IgD-negative memory B cell (primary cell): Measurements from ENCODE around the gene MTMR4. TPM values are rescaled to one million over a fixed set of nuclear protein-coding genes. Genes with fewer than 3 reads are reported as not detected.

Experiments used
- H3K27ac Mint-ChIP-seq, 3 donors: one replicate each; pipeline ENCODE4 v1.8.0; 2020 to 2022; ENCODE audit warnings: mild to moderate bottlenecking in 3 of 3, mixed read lengths in 3 of 3, moderate library complexity in 1 of 3
- H3K27me3 Mint-ChIP-seq: one replicate; pipeline ENCODE4 v1.8.0; 2021; ENCODE audit warnings: mixed read lengths
- H3K36me3 Mint-ChIP-seq: one replicate; pipeline ENCODE4 v1.8.0; 2020; ENCODE audit warnings: mild to moderate bottlenecking, mixed read lengths
- H3K4me1 Mint-ChIP-seq, 3 donors: one replicate each; pipeline ENCODE4 v1.8.0; 2020 to 2022; ENCODE audit warnings: mixed read lengths in 3 of 3, mild to moderate bottlenecking in 1 of 3
- H3K4me3 Mint-ChIP-seq, 4 donors: one replicate each; pipeline ENCODE4 v1.8.0; 2020 to 2022; ENCODE audit warnings: mild to moderate bottlenecking in 4 of 4, mixed read lengths in 4 of 4, moderate library complexity in 3 of 4
- H3K9me3 Mint-ChIP-seq, 3 donors: one replicate each; pipeline ENCODE4 v1.8.0; 2020 to 2021; ENCODE audit warnings: mixed read lengths in 3 of 3, mild to moderate bottlenecking in 1 of 3
- polyA plus RNA-seq: library from polyadenylated mRNA; unstranded; fragments of 300-500 nt; fragmentation: Illumina TruSeq; gene quantifications from one replicate; pipeline ENCODE4 v1.2.3, GENCODE V29; 2021

Gene MTMR4
- polyA plus RNA-seq, 1 donor from 2014 or later: 37.0 TPM

DNA sequence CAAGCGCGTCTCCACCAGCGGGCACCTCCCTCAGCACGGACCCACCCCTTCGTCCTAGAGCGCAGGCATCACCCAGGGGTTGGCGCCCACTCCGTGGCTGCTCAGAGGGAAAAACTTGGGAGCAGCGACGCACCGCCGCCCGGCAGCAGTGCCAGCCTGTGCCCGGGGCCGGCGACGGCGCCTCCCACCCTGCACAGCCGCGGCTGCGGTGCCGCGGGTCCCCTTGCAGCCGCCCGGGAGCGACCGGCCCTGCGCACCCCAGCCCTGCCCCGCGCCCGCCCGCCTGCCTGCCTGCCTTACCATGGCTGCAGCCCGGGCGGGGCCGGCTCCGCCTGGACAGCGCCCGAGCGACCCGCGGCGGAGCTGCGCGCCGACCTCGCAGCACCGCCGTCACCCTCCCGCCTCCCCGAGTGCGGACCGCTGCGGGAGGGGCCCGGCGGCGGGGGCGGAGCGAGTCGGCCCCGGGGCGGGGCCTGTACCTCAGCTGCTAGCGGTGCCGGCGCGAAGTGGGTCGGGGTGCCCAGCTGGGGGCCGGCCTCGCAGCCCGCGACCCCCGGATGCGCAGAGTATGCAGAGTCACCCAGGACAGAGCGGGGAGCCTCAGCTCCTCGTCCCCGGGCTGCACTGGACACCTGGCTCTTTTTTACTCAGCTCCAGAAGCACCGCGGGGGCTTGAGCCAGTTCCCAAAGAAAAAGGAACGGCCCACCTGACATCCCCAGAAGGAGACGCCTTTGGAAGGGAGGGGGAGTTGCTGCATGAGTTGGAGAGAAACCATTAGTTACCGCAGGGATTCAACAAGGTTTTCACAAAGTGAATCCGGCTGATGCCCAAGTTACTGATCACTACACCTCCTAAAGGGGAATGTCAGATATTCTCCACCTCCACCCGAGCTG lies 17.5 kb upstream of the MTMR4 start:
- Mint-ChIP-seq H3K27me3 (peaks cover 6% of the 10 kb centered on the region), H3K27ac (no peak overlapping the region), H3K4me1 (peaks cover 0 to 5% (median 1%) of the 10 kb centered on the region in 3 donors), H3K36me3 (no peaks in the 10 kb centered on the region), H3K9me3 (no peaks in the 10 kb centered on the region), H3K4me3 (peak overlapping the region; percentile 70 to 85 (median 72))

DNA sequence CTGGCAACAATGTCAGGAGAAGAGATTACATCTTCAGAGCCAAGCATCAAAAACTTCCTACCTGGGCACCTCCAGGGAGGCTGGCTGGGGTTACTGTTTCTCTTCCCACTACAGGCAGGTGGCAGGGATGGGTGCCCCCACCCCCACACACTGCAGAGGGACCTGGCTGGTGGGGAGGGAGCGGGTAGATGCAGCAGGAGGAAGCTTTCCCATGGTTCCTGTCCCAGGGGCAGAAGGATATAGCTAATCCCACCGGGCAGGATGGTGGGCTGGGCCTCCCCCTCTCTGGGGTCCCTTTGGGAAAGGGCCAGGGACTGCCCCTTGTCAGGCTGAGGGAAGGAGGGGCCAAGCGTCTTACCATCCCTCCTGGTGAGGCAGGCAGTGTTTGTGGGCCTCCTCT lies 16.7 kb upstream of the MTMR4 start:
- H3K36me3 Mint-ChIP-seq: no peaks in the 10 kb centered on the region
- peaks cover 0 to 5% (median 1%) of the 10 kb centered on the region in 3 donors for H3K4me1 Mint-ChIP-seq
- no peaks in the 10 kb centered on the region for H3K9me3 Mint-ChIP-seq
- peaks cover 6% of the 10 kb centered on the region for H3K27me3 Mint-ChIP-seq
- H3K27ac Mint-ChIP-seq: no peak overlapping the region
- peak overlapping the region; percentile 69 to 78 (median 72) for H3K4me3 Mint-ChIP-seq

DNA sequence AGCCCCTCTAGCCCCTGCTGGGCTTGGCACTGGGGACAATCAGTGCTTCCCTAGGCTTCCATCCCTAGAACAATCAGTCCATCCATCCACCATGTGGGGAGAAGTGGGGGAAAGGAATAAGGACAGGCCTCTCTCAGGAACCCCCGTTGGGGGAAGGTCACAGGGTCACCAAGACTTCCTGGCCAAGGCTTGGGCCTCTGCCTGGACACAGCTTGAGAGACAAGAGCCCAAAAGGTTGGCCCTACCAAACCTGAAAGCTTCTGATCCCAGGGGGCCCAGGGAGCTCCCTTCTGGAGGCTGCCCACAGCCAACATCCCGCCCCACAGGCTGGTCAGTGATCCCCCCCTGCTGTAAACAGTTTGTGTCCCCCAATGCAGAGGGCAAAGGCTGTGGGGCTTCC lies 16.2 kb upstream of the MTMR4 start:
- Mint-ChIP-seq H3K27me3 (peaks cover 6% of the 10 kb centered on the region), H3K9me3 (no peaks in the 10 kb centered on the region), H3K27ac (no peak overlapping the region), H3K4me3 (peak overlapping the region in 3 of 4 donors; percentile 69 to 78 (median 73)), H3K36me3 (no peaks in the 10 kb centered on the region), H3K4me1 (peaks cover 0 to 5% (median 1%) of the 10 kb centered on the region in 3 donors)

DNA sequence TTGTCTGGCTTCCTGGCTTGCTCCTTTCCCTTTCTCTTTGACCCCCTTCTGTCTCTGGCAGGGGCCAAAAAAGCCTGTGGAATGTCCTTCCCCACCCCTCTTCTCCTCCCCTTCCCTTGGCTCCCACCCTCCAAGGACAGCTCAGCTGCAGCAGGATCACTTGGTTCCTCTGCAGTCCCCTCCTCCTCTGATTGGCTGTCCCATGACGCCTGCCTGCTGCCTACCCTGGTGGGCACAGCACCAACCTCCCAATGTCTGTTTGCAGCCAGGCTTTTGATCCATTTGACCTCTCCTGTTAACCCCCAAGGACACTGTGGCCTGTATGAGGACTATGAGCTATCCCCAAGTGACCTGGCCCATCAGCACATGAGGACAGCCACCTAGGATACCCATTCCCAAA lies 14.8 kb upstream of the MTMR4 start:
- Mint-ChIP-seq H3K27me3 (peaks cover 2% of the 10 kb centered on the region), H3K9me3 (no peaks in the 10 kb centered on the region), H3K4me1 (peaks cover 0 to 5% (median 1%) of the 10 kb centered on the region in 3 donors), H3K27ac (no peak overlapping the region), H3K4me3 (peak overlapping the region in 1 of 4 donors; percentile 69), H3K36me3 (no peaks in the 10 kb centered on the region)

DNA sequence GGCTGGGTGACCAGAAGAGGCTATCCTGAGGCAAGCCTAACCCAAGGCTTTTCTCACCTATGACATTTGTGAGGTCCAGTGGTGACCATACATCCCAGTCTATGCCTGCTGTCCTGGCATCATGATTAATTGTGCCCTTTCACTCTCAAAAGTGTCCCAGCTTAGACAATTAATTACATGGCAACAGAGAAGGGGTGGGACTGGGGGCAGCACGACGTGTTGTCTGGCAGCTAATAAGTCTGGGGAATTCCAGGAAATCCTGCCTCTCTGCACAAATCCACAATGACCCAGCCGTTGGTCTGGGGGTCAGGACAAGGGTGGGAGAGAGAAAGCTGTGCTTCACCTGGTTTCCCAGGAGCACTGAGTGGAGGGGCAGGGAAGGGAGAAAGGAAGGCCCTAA lies 14.0 kb upstream of the MTMR4 start:
- Mint-ChIP-seq H3K27me3 (peaks cover 2% of the 10 kb centered on the region), H3K4me1 (peaks cover 0 to 5% (median 1%) of the 10 kb centered on the region in 3 donors), H3K27ac (no peak overlapping the region), H3K9me3 (no peaks in the 10 kb centered on the region), H3K4me3 (peak overlapping the region in 1 of 4 donors; percentile 58), H3K36me3 (no peaks in the 10 kb centered on the region)

DNA sequence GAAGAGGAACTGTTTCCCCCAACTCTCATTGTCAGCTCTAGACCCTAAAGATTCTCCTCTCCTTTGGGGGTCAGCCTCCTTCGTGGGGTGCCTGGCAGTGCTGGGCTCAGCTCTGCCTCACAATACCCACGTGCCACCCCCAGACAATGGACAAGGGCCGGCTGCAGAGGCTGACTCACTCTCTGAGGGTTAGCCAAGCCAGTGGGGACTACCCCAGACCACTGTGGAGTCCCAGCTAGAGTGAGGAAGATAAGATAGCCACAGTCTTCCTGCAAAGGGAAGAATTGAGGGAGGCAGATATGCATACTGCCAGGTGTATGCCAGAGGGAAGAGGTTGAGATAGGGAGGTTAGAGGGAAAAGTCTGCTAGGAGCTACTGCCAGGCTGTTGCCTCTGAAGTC lies 13.5 kb upstream of the MTMR4 start:
- Mint-ChIP-seq H3K4me1 (peaks cover 0 to 5% (median 1%) of the 10 kb centered on the region in 3 donors), H3K4me3 (no peak overlapping the region), H3K27me3 (peaks cover 2% of the 10 kb centered on the region), H3K9me3 (no peaks in the 10 kb centered on the region), H3K27ac (no peak overlapping the region), H3K36me3 (no peaks in the 10 kb centered on the region)

DNA sequence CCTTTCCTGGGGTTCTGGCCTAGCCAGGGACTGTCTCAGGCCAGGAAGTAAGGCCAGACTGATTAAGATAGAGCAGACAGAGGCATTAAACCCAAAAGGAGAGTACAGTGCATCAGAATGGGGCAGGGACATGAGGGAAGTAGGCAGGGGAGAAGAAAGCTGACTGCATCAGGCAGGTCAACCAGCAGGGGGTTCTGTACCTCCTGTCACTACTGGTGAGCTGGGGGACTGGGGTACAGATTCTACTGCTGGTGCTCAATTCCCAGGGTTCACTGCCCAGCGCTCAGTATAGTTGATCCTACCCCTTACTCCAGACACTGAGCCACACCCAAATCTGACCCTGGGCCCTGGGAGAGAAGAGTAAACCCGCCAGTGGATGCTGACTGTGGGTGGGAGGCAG lies 12.9 kb upstream of the MTMR4 start:
- Mint-ChIP-seq H3K4me1 (peaks cover 0 to 1% (median 1%) of the 10 kb centered on the region in 3 donors), H3K36me3 (peaks cover 2% of the 10 kb centered on the region), H3K27me3 (no peaks in the 10 kb centered on the region), H3K27ac (no peak overlapping the region), H3K9me3 (no peaks in the 10 kb centered on the region), H3K4me3 (no peak overlapping the region)

DNA sequence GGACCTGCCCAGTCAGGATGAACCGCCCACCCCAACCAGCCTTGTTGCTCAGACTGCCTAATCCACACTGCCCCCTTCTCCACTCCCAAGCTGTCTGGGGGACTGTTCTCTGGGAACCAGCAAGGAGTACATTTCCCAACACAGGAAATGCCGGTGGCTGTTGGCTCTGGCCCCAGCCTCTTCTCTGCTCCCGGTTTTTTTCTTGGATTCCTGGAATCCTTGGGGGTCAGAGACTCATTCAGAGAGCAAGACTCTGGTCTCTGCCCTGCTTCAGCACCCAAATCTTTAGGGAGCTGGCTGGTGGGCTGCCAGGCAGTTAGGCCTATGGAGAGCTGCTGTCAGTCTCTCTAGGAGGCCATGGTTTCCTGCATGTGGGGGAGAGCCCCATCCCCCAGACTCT lies 10.8 kb upstream of the MTMR4 start:
- Mint-ChIP-seq H3K4me1 (peaks cover 0 to 2% (median 1%) of the 10 kb centered on the region in 3 donors), H3K36me3 (peaks cover 2% of the 10 kb centered on the region), H3K27ac (no peak overlapping the region), H3K27me3 (no peaks in the 10 kb centered on the region), H3K4me3 (peak overlapping the region in 1 of 4 donors; percentile 32), H3K9me3 (no peaks in the 10 kb centered on the region)

DNA sequence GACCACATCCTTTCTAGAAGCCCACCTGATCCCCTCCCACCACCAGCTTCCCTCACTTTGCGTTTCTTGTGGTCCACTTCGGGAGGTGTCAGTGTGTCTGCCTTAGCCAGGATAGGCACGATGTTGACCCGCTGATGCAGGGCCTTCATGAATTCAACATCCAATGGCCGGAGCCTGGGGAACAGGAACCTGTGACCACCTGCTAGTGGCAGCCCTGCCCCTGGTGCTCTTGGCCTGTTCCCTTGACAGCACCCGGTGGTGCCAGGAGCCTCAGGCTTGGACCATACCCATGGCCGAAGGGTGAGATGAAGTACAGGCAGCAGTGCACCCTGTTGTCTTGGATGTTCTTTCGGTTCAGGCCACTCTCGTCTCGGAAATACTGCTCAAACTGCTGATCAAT lies 7.2 kb upstream of the MTMR4 start:
- Mint-ChIP-seq H3K27ac (no peak overlapping the region), H3K4me1 (peaks cover 4 to 13% (median 4%) of the 10 kb centered on the region in 3 donors)

DNA sequence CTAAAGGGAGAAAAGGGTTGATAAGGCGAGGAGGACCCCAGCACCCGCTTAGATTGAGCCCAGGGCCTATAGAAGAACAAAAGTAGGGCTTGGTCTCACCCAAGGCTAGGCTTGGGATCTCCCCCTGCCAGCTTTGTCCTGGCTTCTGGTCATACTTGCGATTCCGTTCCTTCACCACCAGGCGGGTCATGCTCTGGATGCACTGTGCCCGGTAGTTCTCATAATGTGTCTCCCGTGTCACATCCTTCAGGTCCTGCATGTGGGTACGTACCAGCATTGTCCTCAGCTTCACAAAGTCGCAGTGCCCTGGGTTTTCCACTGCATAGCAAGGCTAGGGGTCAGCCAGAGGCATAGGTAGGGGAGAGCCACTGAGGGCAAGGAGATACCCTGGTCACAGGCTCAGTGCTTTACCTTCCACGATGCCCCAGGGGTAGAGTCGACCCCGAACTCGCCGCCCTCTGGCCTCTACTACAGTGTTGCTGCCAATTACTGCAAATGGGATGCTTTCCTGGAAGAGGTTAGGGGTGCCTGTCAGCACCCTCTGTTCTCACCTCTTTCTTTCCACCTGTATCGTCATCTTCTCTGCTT lies 6.5 kb upstream of the MTMR4 start:
- Mint-ChIP-seq H3K27me3 (no peaks in the 10 kb centered on the region), H3K36me3 (peaks cover 2% of the 10 kb centered on the region), H3K4me3 (peak overlapping the region in 2 of 4 donors; percentile 52 to 69), H3K4me1 (peaks cover 4 to 20% (median 6%) of the 10 kb centered on the region in 3 donors), H3K9me3 (no peaks in the 10 kb centered on the region), H3K27ac (peak overlapping the region in 1 of 3 donors; percentile 38)

More for the DNA sequence above, 7.2 kb upstream of the MTMR4 start:
- H3K36me3 Mint-ChIP-seq: peaks cover 2% of the 10 kb centered on the region
- H3K9me3 Mint-ChIP-seq: no peaks in the 10 kb centered on the region
- peak overlapping the region in 1 of 4 donors; percentile 69 for H3K4me3 Mint-ChIP-seq
- H3K27me3 Mint-ChIP-seq: no peaks in the 10 kb centered on the region

DNA sequence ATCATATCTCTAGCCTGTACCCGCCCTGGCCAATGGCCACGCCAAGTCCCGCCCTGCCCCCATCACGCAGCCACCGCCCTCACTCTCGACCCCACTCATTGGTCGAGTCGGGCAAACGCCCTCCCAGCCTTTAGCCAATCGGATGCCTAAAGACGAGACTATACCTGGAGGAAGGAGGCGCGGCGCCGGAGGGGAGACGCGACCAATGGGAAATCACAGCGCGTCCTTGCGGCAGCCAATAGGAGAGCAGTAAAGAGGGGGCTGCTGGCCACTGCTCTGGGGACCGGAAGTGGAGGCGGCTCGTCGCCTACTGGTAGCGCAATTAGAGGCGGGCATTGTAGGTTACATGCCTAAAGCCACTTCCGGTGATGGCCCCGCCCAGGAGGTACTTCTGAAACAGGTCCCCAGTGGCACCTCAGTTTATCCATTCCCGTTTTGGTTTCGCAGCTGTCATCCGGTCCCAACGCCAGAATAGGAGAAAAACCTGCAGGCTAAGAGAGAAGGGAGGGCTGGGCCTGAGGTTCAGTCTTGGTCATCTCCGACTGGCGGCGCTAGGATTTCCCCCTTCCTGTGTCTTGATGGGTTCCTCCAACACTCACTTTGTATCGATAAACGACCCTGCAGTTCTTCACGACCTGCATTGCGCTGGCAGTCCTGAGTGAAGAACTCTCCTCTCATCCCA lies 3.6 kb upstream of the MTMR4 start:
- Mint-ChIP-seq H3K4me1 (peaks cover 4 to 32% (median 20%) of the 10 kb centered on the region in 3 donors), H3K4me3 (peak overlapping the region; percentile 81 to 99 (median 98)), H3K36me3 (peaks cover 2% of the 10 kb centered on the region), H3K27me3 (no peaks in the 10 kb centered on the region), H3K27ac (peak overlapping the region; percentile 45 to 99 (median 82)), H3K9me3 (no peaks in the 10 kb centered on the region)

DNA sequence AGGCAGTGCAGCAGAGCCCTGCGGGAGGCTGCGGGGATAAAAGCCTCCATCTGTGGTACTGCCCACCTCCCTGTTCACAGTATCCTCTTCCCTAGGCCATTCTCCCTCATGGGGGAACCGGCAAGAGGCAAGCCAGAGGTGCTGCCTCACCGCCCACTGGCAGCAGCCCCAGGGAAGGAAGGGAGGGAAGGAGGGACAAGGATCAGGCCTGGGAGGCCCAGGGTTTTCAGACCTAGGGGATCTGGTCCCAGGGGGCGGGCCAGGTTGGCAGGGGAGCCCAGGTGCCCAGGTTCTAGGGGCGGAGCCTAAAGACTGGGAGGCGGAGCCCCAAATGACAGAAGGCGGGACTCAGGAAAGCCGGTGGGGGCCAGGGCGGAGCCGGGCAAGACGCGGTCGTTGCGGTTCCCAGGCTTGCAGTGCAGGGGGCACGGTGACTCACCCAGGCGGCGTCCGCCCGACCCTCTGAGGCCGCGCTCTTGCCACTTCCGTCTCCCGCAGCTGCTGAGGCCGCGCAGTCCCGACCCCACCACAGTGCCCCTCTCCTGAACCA lies 3.0 kb upstream of the MTMR4 start:
- H3K36me3 Mint-ChIP-seq: no peaks in the 10 kb centered on the region
- H3K27me3 Mint-ChIP-seq: no peaks in the 10 kb centered on the region
- peak overlapping the region; percentile 45 to 99 (median 82) for H3K27ac Mint-ChIP-seq
- peaks cover 4 to 36% (median 22%) of the 10 kb centered on the region in 3 donors for H3K4me1 Mint-ChIP-seq
- H3K9me3 Mint-ChIP-seq: no peaks in the 10 kb centered on the region
- peak overlapping the region; percentile 81 to 99 (median 98) for H3K4me3 Mint-ChIP-seq

DNA sequence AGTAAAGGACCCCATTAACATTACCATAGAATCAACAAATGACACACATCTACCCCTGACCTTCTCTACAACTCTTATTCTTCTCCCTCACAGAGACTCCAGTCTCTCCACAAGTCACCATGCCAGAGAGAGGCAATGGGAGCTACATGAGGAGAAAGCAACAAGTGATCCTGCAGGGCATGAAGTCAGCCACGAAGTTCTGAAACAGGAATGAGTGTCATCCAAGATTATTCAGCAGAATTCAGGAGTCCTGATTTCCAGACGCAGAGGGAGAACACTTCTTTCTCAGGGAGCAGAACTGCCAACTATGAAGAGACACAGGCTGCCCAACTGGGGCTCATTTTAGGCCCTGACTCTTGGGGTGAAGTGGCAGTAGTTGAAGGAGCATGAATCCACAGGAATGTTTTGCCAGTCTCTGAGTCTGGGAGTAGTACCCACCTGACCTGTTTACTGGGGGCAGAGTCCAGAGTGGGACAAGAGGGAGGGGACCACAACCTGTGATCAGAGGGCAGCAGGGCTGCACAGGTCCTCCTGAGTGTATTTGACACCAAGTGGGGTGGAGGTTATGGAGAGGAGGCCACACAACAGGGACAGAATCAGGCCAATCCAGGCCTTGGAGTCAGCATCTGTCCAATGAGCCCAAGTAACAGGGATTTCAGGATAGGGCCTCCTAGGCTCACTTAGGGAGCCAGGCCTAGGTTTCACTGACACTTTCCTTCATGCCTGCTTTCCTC lies 2.4 kb upstream of the MTMR4 start:
- Mint-ChIP-seq H3K4me1 (peaks cover 4 to 36% (median 22%) of the 10 kb centered on the region in 3 donors), H3K36me3 (peaks cover 2% of the 10 kb centered on the region), H3K27me3 (no peaks in the 10 kb centered on the region), H3K9me3 (no peaks in the 10 kb centered on the region), H3K27ac (peak overlapping the region; percentile 45 to 99 (median 77)), H3K4me3 (peak overlapping the region; percentile 81 to 99 (median 98))

DNA sequence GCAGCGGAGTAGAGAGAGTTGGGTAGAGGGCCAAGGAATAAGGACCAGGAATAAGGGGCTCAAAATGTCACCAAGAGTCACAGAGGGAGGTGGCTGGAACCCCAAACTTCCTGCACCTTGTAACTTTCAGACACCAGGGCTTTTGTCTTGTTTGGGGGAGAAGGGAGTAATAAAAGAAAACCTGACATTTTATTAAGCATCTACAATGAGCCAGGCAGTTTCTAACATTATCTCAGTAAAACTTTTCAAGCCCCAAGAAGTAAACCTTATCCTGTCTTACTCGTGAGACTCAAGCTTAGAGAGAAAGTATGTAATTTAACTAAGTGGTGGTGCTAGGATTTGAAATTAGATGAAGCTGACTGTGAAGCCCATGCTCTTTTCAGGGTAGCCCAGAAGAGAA lies 848 bp upstream of the MTMR4 start:
- peaks cover 4% of the 10 kb centered on the region for H3K36me3 Mint-ChIP-seq
- H3K4me1 Mint-ChIP-seq: peaks cover 4 to 39% (median 20%) of the 10 kb centered on the region in 3 donors
- no peaks in the 10 kb centered on the region for H3K9me3 Mint-ChIP-seq
- H3K4me3 Mint-ChIP-seq: peak overlapping the region; percentile 81 to 99 (median 88)
- H3K27me3 Mint-ChIP-seq: no peaks in the 10 kb centered on the region
- H3K27ac Mint-ChIP-seq: peak overlapping the region in 2 of 3 donors; percentile 40 to 73
